HL-60 (cell line): ENCODE results near the gene GPR4.

Experiments used
- REST ChIP-seq: IDR thresholded peaks from 2 replicates; pipeline ENCODE4 v1.6.1; 2012; ENCODE audit warnings: low read depth; ENCODE audit not compliant: insufficient replicate concordance
- SPI1 ChIP-seq: IDR thresholded peaks from 2 replicates; pipeline ENCODE4 v1.6.1; 2012; ENCODE audit warnings: low read depth, mild to moderate bottlenecking, borderline replicate concordance
- TF ChIP-seq, protein P1 (sequence below): IDR thresholded peaks from one replicate; pipeline ENCODE4 v1.5.1; 2011; ENCODE audit warnings: low read length, control low read depth, inconsistent platforms; ENCODE audit not compliant: insufficient read depth

DNA sequence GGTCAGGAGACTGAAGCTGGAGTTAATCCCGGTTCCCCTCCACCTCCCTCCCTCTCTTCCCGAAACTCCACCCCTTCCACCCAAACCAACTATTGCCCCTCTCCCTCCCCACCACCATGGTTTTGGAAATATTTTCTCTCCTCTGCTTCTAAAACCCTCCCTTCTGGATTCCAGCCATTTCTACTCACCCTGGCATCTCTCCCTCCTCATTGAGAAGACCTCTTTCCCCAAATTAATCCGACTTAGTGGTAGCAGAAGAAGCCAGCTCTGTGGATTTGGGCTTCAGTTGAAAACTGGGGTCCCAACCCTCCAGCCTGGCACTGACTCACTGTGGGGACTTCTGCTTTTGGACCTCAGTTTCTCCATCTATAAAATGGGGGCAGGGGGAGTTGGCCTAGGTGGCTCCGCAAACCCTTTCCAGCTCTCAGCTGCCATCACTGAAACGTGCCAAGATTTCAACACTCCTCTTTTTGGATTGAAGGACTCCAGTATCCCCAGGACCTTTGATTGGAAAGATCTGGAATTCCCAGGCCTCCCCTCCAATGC, 1.6 kb downstream of the GPR4 start:
- TF ChIP-seq, protein P1, sequence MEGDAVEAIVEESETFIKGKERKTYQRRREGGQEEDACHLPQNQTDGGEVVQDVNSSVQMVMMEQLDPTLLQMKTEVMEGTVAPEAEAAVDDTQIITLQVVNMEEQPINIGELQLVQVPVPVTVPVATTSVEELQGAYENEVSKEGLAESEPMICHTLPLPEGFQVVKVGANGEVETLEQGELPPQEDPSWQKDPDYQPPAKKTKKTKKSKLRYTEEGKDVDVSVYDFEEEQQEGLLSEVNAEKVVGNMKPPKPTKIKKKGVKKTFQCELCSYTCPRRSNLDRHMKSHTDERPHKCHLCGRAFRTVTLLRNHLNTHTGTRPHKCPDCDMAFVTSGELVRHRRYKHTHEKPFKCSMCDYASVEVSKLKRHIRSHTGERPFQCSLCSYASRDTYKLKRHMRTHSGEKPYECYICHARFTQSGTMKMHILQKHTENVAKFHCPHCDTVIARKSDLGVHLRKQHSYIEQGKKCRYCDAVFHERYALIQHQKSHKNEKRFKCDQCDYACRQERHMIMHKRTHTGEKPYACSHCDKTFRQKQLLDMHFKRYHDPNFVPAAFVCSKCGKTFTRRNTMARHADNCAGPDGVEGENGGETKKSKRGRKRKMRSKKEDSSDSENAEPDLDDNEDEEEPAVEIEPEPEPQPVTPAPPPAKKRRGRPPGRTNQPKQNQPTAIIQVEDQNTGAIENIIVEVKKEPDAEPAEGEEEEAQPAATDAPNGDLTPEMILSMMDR = no peak
- no peak for TF ChIP-seq REST
- TF ChIP-seq SPI1 = no peak
